Neural crest cell (in vitro differentiated cells): Measurements from ENCODE around the gene BTG1. TPM values are rescaled to one million over a fixed set of nuclear protein-coding genes. Genes with fewer than 3 reads are reported as not detected.

Experiments
- DNase-seq: peaks from one replicate; pipeline ENCODE4 v3.0.0; 2021; ENCODE audit warnings: low read depth, mixed read lengths, low spot score
- H3K27ac Mint-ChIP-seq: one replicate; pipeline ENCODE4 v1.8.0; 2021; ENCODE audit warnings: mild to moderate bottlenecking, mixed read lengths; ENCODE audit not compliant: unreplicated experiment
- H3K27me3 Mint-ChIP-seq: 2 replicates; pipeline ENCODE4 v1.8.0; 2021; ENCODE audit warnings: low read depth, mild to moderate bottlenecking, mixed read lengths
- H3K36me3 Mint-ChIP-seq: 2 replicates; pipeline ENCODE4 v1.8.0; 2021; ENCODE audit warnings: low read depth, mild to moderate bottlenecking, mixed read lengths
- H3K4me1 Mint-ChIP-seq: 2 replicates; pipeline ENCODE4 v1.8.0; 2021; ENCODE audit warnings: mixed read lengths
- H3K4me3 Mint-ChIP-seq: one replicate; pipeline ENCODE4 v1.8.0; 2021; ENCODE audit warnings: mild to moderate bottlenecking, mixed read lengths
- H3K9me3 Mint-ChIP-seq: 2 replicates; pipeline ENCODE4 v1.8.0; 2021; ENCODE audit warnings: mixed read lengths
- CTCF ChIP-seq: fragments of 200-600 bp; sonication (generic); conservative IDR thresholded peaks from 2 replicates; pipeline ENCODE4 v1.5.0; 2021; ENCODE audit warnings: antibody characterized with exemption, mild to moderate bottlenecking
- total RNA-seq: library from RNA; stranded (reverse); gene quantifications from 2 replicates; pipeline ENCODE4 v1.2.1, GENCODE V29; 2021

BTG1 gene
- total RNA-seq, 1 donor from 2014 or later, result 95.1 TPM

GRCh38 chr12:92124689-92125029 lies 21.0 kb downstream of the BTG1 start:
- Mint-ChIP-seq H3K36me3 (peaks cover 27% of the 10 kb centered on the region), H3K27me3 (no peaks in the 10 kb centered on the region), H3K4me3 (no peak overlapping the region), H3K4me1 (peaks cover 14% of the 10 kb centered on the region), H3K9me3 (peaks cover 6% of the 10 kb centered on the region), H3K27ac (no peak overlapping the region)
- no peak for DNase-seq
- no peak for TF ChIP-seq CTCF

GRCh38 chr12:92123780-92124688 lies 21.6 kb downstream of the BTG1 start:
- Mint-ChIP-seq H3K27me3 (no peaks in the 10 kb centered on the region), H3K27ac (no peak overlapping the region), H3K9me3 (peaks cover 6% of the 10 kb centered on the region), H3K4me1 (peaks cover 16% of the 10 kb centered on the region), H3K4me3 (no peak overlapping the region), H3K36me3 (peaks cover 28% of the 10 kb centered on the region)
- no peak for TF ChIP-seq CTCF
- no peak for DNase-seq

- peaks cover 6% of the 10 kb centered on the region for H3K9me3 Mint-ChIP-seq
- H3K27ac Mint-ChIP-seq, result no peak overlapping the region
- H3K4me1 Mint-ChIP-seq, result peaks cover 21% of the 10 kb centered on the region
- H3K36me3 Mint-ChIP-seq, result peaks cover 33% of the 10 kb centered on the region
- TF ChIP-seq CTCF, result no peak
- no peak for DNase-seq
- H3K27me3 Mint-ChIP-seq, result no peaks in the 10 kb centered on the region
- no peak overlapping the region for H3K4me3 Mint-ChIP-seq
Observed at GRCh38 chr12:92122941-92123779, 22.5 kb downstream of the BTG1 start.

- H3K36me3 Mint-ChIP-seq, result peaks cover 31% of the 10 kb centered on the region
- H3K4me3 Mint-ChIP-seq, result no peak overlapping the region
- no peak overlapping the region for H3K27ac Mint-ChIP-seq
- peaks cover 19% of the 10 kb centered on the region for H3K4me1 Mint-ChIP-seq
- DNase-seq, result no peak
- no peak for TF ChIP-seq CTCF
- peaks cover 4% of the 10 kb centered on the region for H3K9me3 Mint-ChIP-seq
- H3K27me3 Mint-ChIP-seq, result no peaks in the 10 kb centered on the region
Observed at GRCh38 chr12:92121826-92122225, 23.8 kb downstream of the BTG1 start.

GRCh38 chr12:92118826-92119536 lies 26.7 kb downstream of the BTG1 start:
- peaks cover 7% of the 10 kb centered on the region for H3K4me1 Mint-ChIP-seq

More at GRCh38 chr12:92118826-92119536, 26.7 kb downstream of the BTG1 start:
- no peak for TF ChIP-seq CTCF
- no peak overlapping the region for H3K4me3 Mint-ChIP-seq
- no peaks in the 10 kb centered on the region for H3K27me3 Mint-ChIP-seq
- H3K27ac Mint-ChIP-seq, result no peak overlapping the region
- no peak for DNase-seq
- H3K9me3 Mint-ChIP-seq, result peaks cover 3% of the 10 kb centered on the region
- H3K36me3 Mint-ChIP-seq, result peaks cover 22% of the 10 kb centered on the region
